ENCODE results near the gene LHX3. TPM values are rescaled to one million over a fixed set of nuclear protein-coding genes. Genes with fewer than 3 reads are reported as not detected.

LHX3 gene
- total and polyA plus RNA-seq, 2 of the 8 experiments (the other 6 are each of a cell fraction or from before 2014, with no cell fraction given) = 0.02 TPM; not detected in 1

- no peak for TF ChIP-seq CREB1 (IDR thresholded peaks at IDR 0.05)
- no peak for TF ChIP-seq SAP30 (IDR thresholded peaks at IDR 0.05; ENCODE audit: insufficient read depth, insufficient replicate concordance, low read length)
- no peak for TF ChIP-seq TAF7 (optimal IDR thresholded peaks at IDR 0.05; ENCODE audit: borderline replicate concordance, low read depth, low read length)
These were observed 23.4 kb upstream of the LHX3 start (continued) for GRCh38 chr9:136228107-136228875.

All from H1 (cell line).